Upper lobe of left lung (tissue), 4 donors: ENCODE measurements around the gene WBP2NL.

Source experiments
- CTCF ChIP-seq, 6 experiments: fragments of 450-650 bp in 4 of 6; fragments of 200-600 bp in 2 of 6; sonication (generic) in 2 of 6; IDR thresholded peaks; one replicate each; pipeline ENCODE4 v1.5.1; 2016 to 2019; ENCODE audit warnings: antibody characterized with exemption in 6 of 6
- EP300 ChIP-seq, 4 donors: sonication (generic); formaldehyde crosslinking; IDR thresholded peaks; one replicate each; pipeline ENCODE4 v1.5.1; 2017; ENCODE audit warnings: antibody characterized with exemption in 4 of 4, control low read depth in 2 of 4
- POLR2A ChIP-seq, 4 donors: fragments of 450-650 bp; IDR thresholded peaks; one replicate each; pipeline ENCODE4 v1.5.1; 2016 to 2017; ENCODE audit warnings: antibody characterized with exemption in 4 of 4, mild to moderate bottlenecking in 2 of 4

- TF ChIP-seq CTCF (IDR thresholded peaks at IDR 0.05) (peak in 5 of 6 experiments; percentile 24 to 48 (median 29)), POLR2A (IDR thresholded peaks at IDR 0.05) (no peak), EP300 (IDR thresholded peaks at IDR 0.05) (no peak)
These were observed 31.9 kb upstream of the WBP2NL start for GRCh38 chr22:41966607-41967240.
